ENCODE results near the gene SIM2.
A peak's percentile ranks its signal among the peaks of the same experiment; 100 is the strongest.

The SIM2 gene

DNA sequence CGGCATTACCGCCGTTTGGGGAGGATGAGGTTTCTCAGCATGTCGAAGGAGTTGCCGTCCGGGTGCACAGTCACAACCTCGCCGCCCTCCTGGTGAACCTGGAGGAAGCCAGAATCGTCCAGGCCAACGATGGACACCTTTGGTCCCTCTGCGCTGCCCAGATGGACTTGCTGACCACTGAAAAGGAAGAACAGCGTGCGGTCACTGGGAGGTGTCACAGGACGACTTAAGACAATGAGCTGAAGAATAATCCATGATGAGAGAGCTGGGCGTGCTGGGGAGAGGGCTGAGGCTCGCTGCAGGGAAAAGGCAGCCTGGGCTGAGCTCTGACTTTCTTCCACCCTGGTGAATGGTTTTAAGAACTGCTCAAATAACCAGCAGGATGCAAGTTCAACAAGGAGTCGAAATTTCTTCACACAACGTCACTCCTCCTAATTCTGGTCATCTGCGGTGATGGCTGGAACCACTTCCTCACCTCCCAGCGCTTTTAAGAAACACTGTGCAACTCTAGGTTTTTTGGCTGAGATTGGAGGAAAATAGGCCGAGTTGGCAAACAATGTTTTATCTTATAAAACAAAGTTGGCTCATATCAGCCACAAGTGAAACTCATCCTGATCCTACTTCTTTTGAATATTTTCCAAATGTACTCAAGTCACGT, 55.5 kb downstream of the SIM2 start:
- DNase-seq (ENCODE audit: low read depth): peak; percentile 90

GRCh38 chr21:36756527-36756926, 57.6 kb downstream of the SIM2 start:
- no peak for TF ChIP-seq CTCF (conservative IDR thresholded peaks at IDR 0.05; ENCODE audit: low read depth, low read length)

More for the DNA sequence above, 55.5 kb downstream of the SIM2 start:
- no peak overlapping the region for H3K4me3 ChIP-seq (ENCODE audit: low read depth, low read length)
- TF ChIP-seq CTCF (conservative IDR thresholded peaks at IDR 0.05; ENCODE audit: low read depth, low read length): peak; percentile 9

GRCh38 chr21:36757196-36757595, 58.3 kb downstream of the SIM2 start:
- no peak overlapping the region for H3K4me3 ChIP-seq (ENCODE audit: low read depth, low read length)
- DNase-seq (ENCODE audit: low read depth): peak; percentile 32
- peak; percentile 36 for TF ChIP-seq CTCF (conservative IDR thresholded peaks at IDR 0.05; ENCODE audit: low read depth, low read length)

More at GRCh38 chr21:36756527-36756926, 57.6 kb downstream of the SIM2 start:
- peak; percentile 46 for DNase-seq (ENCODE audit: low read depth)
- H3K4me3 ChIP-seq (ENCODE audit: low read depth, low read length): no peak overlapping the region

DNA sequence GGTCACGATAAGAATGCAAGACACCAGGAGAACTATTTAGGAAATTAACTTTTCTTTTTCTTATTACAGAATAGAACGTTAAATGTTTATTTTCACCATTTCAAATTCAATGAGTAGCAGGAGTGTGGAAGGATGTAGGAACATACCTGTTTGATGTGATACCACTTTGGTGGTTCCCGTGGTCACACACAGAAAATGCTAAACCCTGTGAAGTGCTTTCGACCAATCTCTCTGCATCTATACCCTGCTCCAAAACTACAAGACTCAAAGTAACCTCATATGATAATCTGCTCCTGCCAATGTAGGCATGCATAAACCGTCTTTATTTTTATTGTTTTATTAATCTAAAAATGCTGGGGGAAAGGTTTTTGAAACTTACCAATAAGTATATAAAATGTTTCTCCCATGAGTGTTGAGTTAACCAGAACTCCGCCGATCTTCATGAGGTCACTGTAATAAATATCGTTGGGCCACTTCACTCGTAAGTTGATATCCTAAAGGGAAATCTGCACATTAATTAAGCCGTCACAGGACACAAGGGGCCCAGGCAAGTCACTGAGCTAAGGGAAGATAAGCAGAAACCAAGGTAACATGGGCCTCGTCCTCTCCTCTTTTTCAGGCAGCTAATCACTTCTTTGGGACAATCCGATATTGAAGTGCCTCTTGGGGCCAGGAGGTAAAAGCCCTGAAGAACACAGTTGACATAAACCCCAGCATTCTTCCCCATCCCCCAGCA, 60.6 kb downstream of the SIM2 start:
- no peak overlapping the region for H3K4me3 ChIP-seq (ENCODE audit: low read depth, low read length)
- DNase-seq (ENCODE audit: low read depth): no peak
- TF ChIP-seq CTCF (conservative IDR thresholded peaks at IDR 0.05; ENCODE audit: low read depth, low read length): no peak

DNA sequence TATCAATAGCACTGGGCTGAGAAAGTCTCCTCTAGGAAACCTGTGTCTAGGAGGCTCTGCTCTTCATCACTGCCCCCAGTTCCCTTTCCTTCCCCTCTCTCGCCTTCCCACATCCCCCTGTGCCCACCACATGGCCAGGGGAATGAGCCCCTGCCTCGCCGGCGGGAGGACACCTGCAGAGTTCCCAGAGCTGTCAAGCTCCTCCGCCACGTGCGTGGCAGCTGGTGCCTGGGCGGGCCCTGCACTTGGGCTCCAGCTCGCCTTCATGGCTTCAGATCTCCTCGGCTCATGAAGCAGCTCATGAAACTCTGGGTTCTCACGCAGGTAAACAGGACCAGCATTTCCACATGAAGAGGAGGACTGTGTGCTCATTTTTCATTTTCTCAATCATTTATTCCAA, 62.8 kb downstream of the SIM2 start:
- TF ChIP-seq CTCF (conservative IDR thresholded peaks at IDR 0.05; ENCODE audit: low read depth, low read length): no peak
- no peak for DNase-seq (ENCODE audit: low read depth)
- no peak overlapping the region for H3K4me3 ChIP-seq (ENCODE audit: low read depth, low read length)

GRCh38 chr21:36762642-36763041, 63.7 kb downstream of the SIM2 start:
- H3K4me3 ChIP-seq (ENCODE audit: low read depth, low read length): no peak overlapping the region
- TF ChIP-seq CTCF (conservative IDR thresholded peaks at IDR 0.05; ENCODE audit: low read depth, low read length): no peak
- DNase-seq (ENCODE audit: low read depth): peak; percentile 63
